ENCODE data around the gene EPS8.

EPS8 gene

DNA sequence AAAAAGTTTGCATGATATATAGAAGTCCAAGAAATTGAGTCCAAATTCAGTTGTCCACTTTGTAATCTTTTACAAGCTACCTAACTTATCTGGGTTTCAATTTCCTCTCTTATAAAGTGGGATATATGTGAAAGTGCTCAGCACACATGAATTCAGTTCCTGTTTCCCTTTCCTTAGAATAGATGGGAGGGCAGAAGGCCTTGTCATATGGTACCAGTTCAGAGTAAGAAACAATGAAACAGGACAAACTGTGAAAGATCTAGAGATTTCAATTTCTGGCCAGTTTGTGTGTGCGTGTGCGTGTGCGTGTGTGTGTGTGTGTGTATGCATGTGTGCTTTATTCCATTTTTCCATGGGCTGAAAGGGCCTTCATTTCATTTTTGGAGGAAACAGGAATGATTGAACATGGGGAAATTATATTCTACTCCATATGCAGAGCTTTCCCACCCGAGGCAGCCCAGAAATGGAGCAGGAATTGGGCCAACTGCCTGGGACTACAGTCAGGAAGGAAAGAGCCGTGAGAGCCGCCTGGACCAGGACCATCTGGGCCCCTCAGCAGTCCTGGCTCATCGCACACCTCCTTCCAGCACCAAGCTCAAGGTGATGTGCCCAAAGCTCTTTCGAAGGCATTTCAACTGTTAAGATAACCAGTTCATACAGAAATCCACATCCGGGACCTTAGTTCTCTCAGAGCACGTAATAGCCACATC is 183.2 kb downstream of the EPS8 start:
- TF ChIP-seq SIN3A (IDR thresholded peaks at IDR 0.05; ENCODE audit: borderline replicate concordance, insufficient read depth, low read length) (no peak), TAF1 (IDR thresholded peaks at IDR 0.05; ENCODE audit: borderline replicate concordance, insufficient read depth, low read length) (no peak), POLR2AphosphoS5 (IDR thresholded peaks at IDR 0.05; ENCODE audit: low read depth, low read length) (no peak), FOXP2 (optimal IDR thresholded peaks at IDR 0.05; ENCODE audit: borderline replicate concordance, extremely low read depth, extremely low read length, insufficient read depth) (no peak)
- TF ChIP-seq, protein P1, sequence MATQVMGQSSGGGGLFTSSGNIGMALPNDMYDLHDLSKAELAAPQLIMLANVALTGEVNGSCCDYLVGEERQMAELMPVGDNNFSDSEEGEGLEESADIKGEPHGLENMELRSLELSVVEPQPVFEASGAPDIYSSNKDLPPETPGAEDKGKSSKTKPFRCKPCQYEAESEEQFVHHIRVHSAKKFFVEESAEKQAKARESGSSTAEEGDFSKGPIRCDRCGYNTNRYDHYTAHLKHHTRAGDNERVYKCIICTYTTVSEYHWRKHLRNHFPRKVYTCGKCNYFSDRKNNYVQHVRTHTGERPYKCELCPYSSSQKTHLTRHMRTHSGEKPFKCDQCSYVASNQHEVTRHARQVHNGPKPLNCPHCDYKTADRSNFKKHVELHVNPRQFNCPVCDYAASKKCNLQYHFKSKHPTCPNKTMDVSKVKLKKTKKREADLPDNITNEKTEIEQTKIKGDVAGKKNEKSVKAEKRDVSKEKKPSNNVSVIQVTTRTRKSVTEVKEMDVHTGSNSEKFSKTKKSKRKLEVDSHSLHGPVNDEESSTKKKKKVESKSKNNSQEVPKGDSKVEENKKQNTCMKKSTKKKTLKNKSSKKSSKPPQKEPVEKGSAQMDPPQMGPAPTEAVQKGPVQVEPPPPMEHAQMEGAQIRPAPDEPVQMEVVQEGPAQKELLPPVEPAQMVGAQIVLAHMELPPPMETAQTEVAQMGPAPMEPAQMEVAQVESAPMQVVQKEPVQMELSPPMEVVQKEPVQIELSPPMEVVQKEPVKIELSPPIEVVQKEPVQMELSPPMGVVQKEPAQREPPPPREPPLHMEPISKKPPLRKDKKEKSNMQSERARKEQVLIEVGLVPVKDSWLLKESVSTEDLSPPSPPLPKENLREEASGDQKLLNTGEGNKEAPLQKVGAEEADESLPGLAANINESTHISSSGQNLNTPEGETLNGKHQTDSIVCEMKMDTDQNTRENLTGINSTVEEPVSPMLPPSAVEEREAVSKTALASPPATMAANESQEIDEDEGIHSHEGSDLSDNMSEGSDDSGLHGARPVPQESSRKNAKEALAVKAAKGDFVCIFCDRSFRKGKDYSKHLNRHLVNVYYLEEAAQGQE (IDR thresholded peaks at IDR 0.05; ENCODE audit: insufficient read depth in 1 of 2, low read depth in 2 of 2, low read length in 2 of 2): no peak

DNA sequence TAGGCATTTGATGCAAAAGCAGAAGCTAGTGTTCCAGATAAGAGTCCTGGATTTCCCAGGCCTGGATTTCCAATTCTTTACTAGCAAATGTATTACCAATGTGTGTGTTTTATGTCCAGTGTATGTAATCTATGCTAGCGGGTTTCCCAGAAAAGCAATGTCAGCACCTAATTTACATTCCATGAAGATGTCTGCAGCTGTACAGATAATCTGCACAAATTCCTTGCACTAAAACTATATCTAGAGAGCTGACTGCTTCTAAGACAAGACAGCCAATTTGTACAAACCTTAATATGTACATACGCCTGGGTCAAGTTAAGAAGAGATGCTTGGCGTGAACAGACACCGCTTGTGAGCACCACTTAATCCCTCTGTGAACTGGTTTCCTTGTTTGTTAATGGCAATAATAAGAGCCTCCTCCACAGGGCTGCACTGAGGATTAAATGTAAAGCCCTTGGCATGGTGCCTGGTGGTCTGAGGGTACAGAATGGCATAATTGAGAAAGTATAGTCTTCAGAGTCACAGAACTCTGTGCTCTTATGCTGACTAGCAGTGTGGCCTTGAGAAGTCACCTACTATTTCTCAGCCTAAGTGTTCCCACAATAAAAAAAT is 185.6 kb downstream of the EPS8 start:
- no peak for TF ChIP-seq TAF1 (IDR thresholded peaks at IDR 0.05; ENCODE audit: borderline replicate concordance, insufficient read depth, low read length)
- TF ChIP-seq, protein P1 (IDR thresholded peaks at IDR 0.05; ENCODE audit: insufficient read depth in 1 of 2, low read depth in 2 of 2, low read length in 2 of 2): no peak

DNA sequence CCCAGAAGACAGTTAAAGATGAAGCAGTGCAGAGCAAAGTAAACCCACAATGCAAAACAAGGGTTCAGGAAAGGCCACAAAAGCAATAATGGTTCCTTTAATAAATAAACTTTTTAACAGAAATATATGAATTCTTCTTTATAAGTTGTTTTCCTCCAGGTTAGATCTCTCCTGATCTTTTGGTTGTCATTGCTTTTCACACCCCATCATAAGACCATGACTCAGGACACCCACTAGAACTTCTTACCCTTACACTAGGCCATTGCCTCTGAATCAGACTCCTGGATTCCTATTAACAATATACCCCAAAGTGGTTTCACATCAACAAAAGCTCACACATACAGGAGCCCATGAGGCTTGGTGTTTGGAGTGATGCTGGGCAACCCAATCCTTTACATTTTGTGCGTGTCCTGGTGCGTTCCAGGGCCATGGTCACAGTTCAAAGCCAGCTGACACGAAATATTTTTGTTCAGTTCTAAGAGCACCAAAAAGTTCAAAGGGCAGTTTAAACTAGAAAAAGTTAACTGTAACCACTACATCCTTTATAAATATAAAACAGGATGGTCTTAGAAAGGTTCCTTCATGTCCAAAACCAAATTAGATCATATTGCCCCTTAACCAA is 187.0 kb downstream of the EPS8 start:
- TF ChIP-seq POLR2AphosphoS5 (IDR thresholded peaks at IDR 0.05; ENCODE audit: low read depth, low read length) (no peak), FOXP2 (optimal IDR thresholded peaks at IDR 0.05; ENCODE audit: borderline replicate concordance, extremely low read depth, extremely low read length, insufficient read depth) (no peak), SIN3A (IDR thresholded peaks at IDR 0.05; ENCODE audit: borderline replicate concordance, insufficient read depth, low read length) (no peak), TAF1 (IDR thresholded peaks at IDR 0.05; ENCODE audit: borderline replicate concordance, insufficient read depth, low read length) (no peak)
- TF ChIP-seq, protein P1 (IDR thresholded peaks at IDR 0.05; ENCODE audit: insufficient read depth in 1 of 2, low read depth in 2 of 2, low read length in 2 of 2): no peak

DNA sequence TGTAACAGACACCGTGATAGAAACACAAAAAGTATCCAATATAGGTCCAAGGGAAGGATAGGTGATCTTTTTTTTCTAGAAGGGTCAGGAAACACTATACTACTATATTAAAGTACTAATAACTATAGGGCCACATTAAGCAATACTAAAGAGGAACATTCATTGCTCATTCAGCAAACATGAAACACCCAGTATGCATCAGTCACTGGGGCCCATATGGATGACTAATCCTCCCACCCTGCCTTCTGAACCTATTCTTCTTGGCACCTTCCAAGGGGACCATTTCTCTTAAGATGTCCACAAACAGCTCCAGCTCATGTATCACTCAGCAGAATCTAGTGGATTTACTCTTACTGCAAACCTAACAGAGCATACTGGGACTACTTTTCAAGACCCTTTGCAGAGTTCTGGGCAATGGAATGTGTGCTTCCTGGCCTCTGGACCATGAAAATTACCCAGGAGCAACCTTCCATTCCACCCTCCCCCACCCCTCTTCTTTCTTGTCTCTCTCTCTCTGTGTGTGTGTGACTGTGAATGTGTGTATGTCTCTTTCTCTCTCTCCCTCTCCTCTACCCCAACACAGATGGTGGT is 187.9 kb downstream of the EPS8 start:
- TF ChIP-seq TAF1 (IDR thresholded peaks at IDR 0.05; ENCODE audit: borderline replicate concordance, insufficient read depth, low read length): no peak
- TF ChIP-seq POLR2AphosphoS5 (IDR thresholded peaks at IDR 0.05; ENCODE audit: low read depth, low read length): no peak
- TF ChIP-seq SIN3A (IDR thresholded peaks at IDR 0.05; ENCODE audit: borderline replicate concordance, insufficient read depth, low read length): no peak
- no peak for TF ChIP-seq FOXP2 (optimal IDR thresholded peaks at IDR 0.05; ENCODE audit: borderline replicate concordance, extremely low read depth, extremely low read length, insufficient read depth)
- TF ChIP-seq, protein P1 (IDR thresholded peaks at IDR 0.05; ENCODE audit: insufficient read depth in 1 of 2, low read depth in 2 of 2, low read length in 2 of 2): no peak

All from PFSK-1 (cell line).